NCI-H510A treated with DMSO at 0.1 percent for 48 hours (cell line): Measurements from ENCODE around the gene OR4D2.

Source experiments
- DNase-seq: peaks from one replicate; lab custom pipeline; 2025; lab: John Stamatoyannopoulos, UW

The OR4D2 gene

GRCh38 chr17:58174871-58175270, 8.1 kb downstream of the OR4D2 start:
- no peak for DNase-seq

GRCh38 chr17:58176200-58176599, 9.4 kb downstream of the OR4D2 start:
- DNase-seq, result no peak

GRCh38 chr17:58181796-58182195, 15.0 kb downstream of the OR4D2 start:
- DNase-seq, result no peak

GRCh38 chr17:58183514-58183913, 16.7 kb downstream of the OR4D2 start:
- DNase-seq, result no peak

- peak; percentile 22 for DNase-seq
Observed at GRCh38 chr17:58184308-58184985, 17.7 kb downstream of the OR4D2 start.

- DNase-seq, result no peak
Observed at GRCh38 chr17:58184986-58185761, 18.4 kb downstream of the OR4D2 start.

GRCh38 chr17:58186591-58186990, 19.8 kb downstream of the OR4D2 start:
- no peak for DNase-seq

GRCh38 chr17:58187063-58187462, 20.3 kb downstream of the OR4D2 start:
- DNase-seq, result no peak

GRCh38 chr17:58187675-58188074, 20.9 kb downstream of the OR4D2 start:
- no peak for DNase-seq

- DNase-seq, result no peak
Observed at GRCh38 chr17:58189436-58190146, 22.8 kb downstream of the OR4D2 start.

- no peak for DNase-seq
Observed at GRCh38 chr17:58191241-58191896, 24.6 kb downstream of the OR4D2 start.

- DNase-seq, result no peak
Observed at GRCh38 chr17:58192612-58193011, 25.8 kb downstream of the OR4D2 start, which contains the start of gene EPX. Gene EPX, plus strand, starts transcription at chr17:58192726. Its CDS starts 121 bp downstream, at chr17:58192847.

GRCh38 chr17:58193641-58194255, 27.0 kb downstream of the OR4D2 start:
- DNase-seq, result no peak

GRCh38 chr17:58195518-58196123, 28.8 kb downstream of the OR4D2 start:
- no peak for DNase-seq

- DNase-seq, result no peak
Observed at GRCh38 chr17:58196610-58197009, 29.8 kb downstream of the OR4D2 start.

- peak; percentile 79 for DNase-seq
Observed at GRCh38 chr17:58200024-58200633, 33.3 kb downstream of the OR4D2 start.

- no peak for DNase-seq
Observed at GRCh38 chr17:58202859-58203258, 36.1 kb downstream of the OR4D2 start.

- DNase-seq, result no peak
Observed at GRCh38 chr17:58204796-58205195, 38.0 kb downstream of the OR4D2 start.

- no peak for DNase-seq
Observed at GRCh38 chr17:58205936-58206335, 39.2 kb downstream of the OR4D2 start.

GRCh38 chr17:58207451-58207850, 40.7 kb downstream of the OR4D2 start:
- DNase-seq, result no peak

- no peak for DNase-seq
Observed at GRCh38 chr17:58208344-58208743, 41.6 kb downstream of the OR4D2 start.
